PFSK-1 (cell line): ENCODE data around the gene C16orf87.

Source experiments
- POLR2AphosphoS5 ChIP-seq: IDR thresholded peaks from 2 replicates; pipeline ENCODE4 v1.6.1; 2012; ENCODE audit warnings: low read depth, mild to moderate bottlenecking, control low read depth, low read length, moderate library complexity
- REST ChIP-seq, 2 experiments: IDR thresholded peaks; 2 replicates each; pipeline versions ENCODE4 v1.6.1 to v1.8.0; 2011 to 2012; ENCODE audit warnings: low read depth in 2 of 2, low read length in 2 of 2, control low read depth in 1 of 2, inconsistent platforms in 1 of 2, mild to moderate bottlenecking in 1 of 2, moderate library complexity in 1 of 2; ENCODE audit not compliant: insufficient read depth in 1 of 2

GRCh38 chr16:46866286-46866685 is 35.3 kb upstream of the C16orf87 start:
- TF ChIP-seq REST (IDR thresholded peaks at IDR 0.05; ENCODE audit: insufficient read depth in 1 of 2, low read depth in 2 of 2, low read length in 2 of 2) (no peak), POLR2AphosphoS5 (no peak)
